ENCODE results near the gene CD48. TPM values are rescaled to one million over a fixed set of nuclear protein-coding genes. Genes with fewer than 3 reads are reported as not detected.
A peak's percentile ranks its signal among the peaks of the same experiment; 100 is the strongest.

CD48 gene
- total and polyA plus RNA-seq, 2 experiments from 2014 or later, result 0.30 TPM; not detected in 1

- Histone ChIP-seq H2AFZ (no peak overlapping the region), H3K36me3 (replicated peaks; ENCODE audit: insufficient read depth, low read depth) (no peaks in the 10 kb centered on the region), H3K9me2 (replicated peaks; ENCODE audit: insufficient read depth) (no peaks in the 10 kb centered on the region), H3K27me3 (no peaks in the 10 kb centered on the region), H3K4me1 (ENCODE audit: insufficient read depth) (peaks cover 10% of the 10 kb centered on the region), H3K4me2 (no peak overlapping the region), H3K79me2 (no peaks in the 10 kb centered on the region), H3K9me3 (ENCODE audit: low read depth) (no peaks in the 10 kb centered on the region), H3K27ac (no peak overlapping the region), H3K4me3 (no peak overlapping the region), H4K20me1 (ENCODE audit: insufficient read depth, poor library complexity, severe bottlenecking) (no peaks in the 10 kb centered on the region)
- no peak for DNase-seq (ENCODE audit: low spot score)
- 97% methylated on average over 4 of the region's 4 CpGs for WGBS (ENCODE audit: low lambda C conversion rate, missing lambda C conversion rate)
- TF ChIP-seq, protein P1, sequence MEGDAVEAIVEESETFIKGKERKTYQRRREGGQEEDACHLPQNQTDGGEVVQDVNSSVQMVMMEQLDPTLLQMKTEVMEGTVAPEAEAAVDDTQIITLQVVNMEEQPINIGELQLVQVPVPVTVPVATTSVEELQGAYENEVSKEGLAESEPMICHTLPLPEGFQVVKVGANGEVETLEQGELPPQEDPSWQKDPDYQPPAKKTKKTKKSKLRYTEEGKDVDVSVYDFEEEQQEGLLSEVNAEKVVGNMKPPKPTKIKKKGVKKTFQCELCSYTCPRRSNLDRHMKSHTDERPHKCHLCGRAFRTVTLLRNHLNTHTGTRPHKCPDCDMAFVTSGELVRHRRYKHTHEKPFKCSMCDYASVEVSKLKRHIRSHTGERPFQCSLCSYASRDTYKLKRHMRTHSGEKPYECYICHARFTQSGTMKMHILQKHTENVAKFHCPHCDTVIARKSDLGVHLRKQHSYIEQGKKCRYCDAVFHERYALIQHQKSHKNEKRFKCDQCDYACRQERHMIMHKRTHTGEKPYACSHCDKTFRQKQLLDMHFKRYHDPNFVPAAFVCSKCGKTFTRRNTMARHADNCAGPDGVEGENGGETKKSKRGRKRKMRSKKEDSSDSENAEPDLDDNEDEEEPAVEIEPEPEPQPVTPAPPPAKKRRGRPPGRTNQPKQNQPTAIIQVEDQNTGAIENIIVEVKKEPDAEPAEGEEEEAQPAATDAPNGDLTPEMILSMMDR (IDR thresholded peaks at IDR 0.05; ENCODE audit: poor library complexity), result no peak
- TF ChIP-seq EZH2 (IDR thresholded peaks at IDR 0.05; ENCODE audit: borderline replicate concordance) (no peak), EZH2phosphoT487 (IDR thresholded peaks at IDR 0.05; ENCODE audit: low read depth, severe bottlenecking, unreplicated experiment) (no peak)
Measured at GRCh38 chr1:160659566-160659965, 52.1 kb downstream of the CD48 start.

GRCh38 chr1:160658814-160659193, 52.8 kb downstream of the CD48 start:
- Histone ChIP-seq H3K4me3 (no peak overlapping the region), H3K27ac (peak overlapping the region; percentile 75), H3K4me2 (peak overlapping the region; percentile 5), H3K27me3 (no peaks in the 10 kb centered on the region), H3K36me3 (replicated peaks; ENCODE audit: insufficient read depth, low read depth) (no peaks in the 10 kb centered on the region), H3K9me3 (ENCODE audit: low read depth) (no peaks in the 10 kb centered on the region), H3K9me2 (replicated peaks; ENCODE audit: insufficient read depth) (no peaks in the 10 kb centered on the region), H4K20me1 (ENCODE audit: insufficient read depth, poor library complexity, severe bottlenecking) (no peaks in the 10 kb centered on the region), H2AFZ (no peak overlapping the region), H3K4me1 (ENCODE audit: insufficient read depth) (peaks cover 10% of the 10 kb centered on the region), H3K79me2 (no peaks in the 10 kb centered on the region)
- 84% methylated on average over 2 of the region's 2 CpGs for WGBS (ENCODE audit: low lambda C conversion rate, missing lambda C conversion rate)
- TF ChIP-seq EZH2phosphoT487 (IDR thresholded peaks at IDR 0.05; ENCODE audit: low read depth, severe bottlenecking, unreplicated experiment) (no peak), EZH2 (IDR thresholded peaks at IDR 0.05; ENCODE audit: borderline replicate concordance) (no peak)
- TF ChIP-seq, protein P1 (IDR thresholded peaks at IDR 0.05; ENCODE audit: poor library complexity), result no peak
- DNase-seq (ENCODE audit: low spot score), result no peak

GRCh38 chr1:160658162-160658813, 53.3 kb downstream of the CD48 start:
- no peaks in the 10 kb centered on the region for H3K9me2 ChIP-seq (replicated peaks; ENCODE audit: insufficient read depth)
- DNase-seq (ENCODE audit: low spot score), result peak; percentile 43
- H3K4me3 ChIP-seq, result no peak overlapping the region
- TF ChIP-seq EZH2 (IDR thresholded peaks at IDR 0.05; ENCODE audit: borderline replicate concordance) (no peak), EZH2phosphoT487 (IDR thresholded peaks at IDR 0.05; ENCODE audit: low read depth, severe bottlenecking, unreplicated experiment) (no peak)
- TF ChIP-seq, protein P1 (IDR thresholded peaks at IDR 0.05; ENCODE audit: poor library complexity), result no peak
- WGBS (ENCODE audit: low lambda C conversion rate, missing lambda C conversion rate), result 46% methylated on average over 8 of the region's 8 CpGs
- no peak overlapping the region for H2AFZ ChIP-seq
- no peaks in the 10 kb centered on the region for H3K27me3 ChIP-seq
- no peaks in the 10 kb centered on the region for H4K20me1 ChIP-seq (ENCODE audit: insufficient read depth, poor library complexity, severe bottlenecking)
- H3K4me1 ChIP-seq (ENCODE audit: insufficient read depth), result peaks cover 14% of the 10 kb centered on the region
- no peaks in the 10 kb centered on the region for H3K9me3 ChIP-seq (ENCODE audit: low read depth)
- no peaks in the 10 kb centered on the region for H3K79me2 ChIP-seq
- peak overlapping the region; percentile 75 for H3K27ac ChIP-seq
- H3K36me3 ChIP-seq (replicated peaks; ENCODE audit: insufficient read depth, low read depth), result no peaks in the 10 kb centered on the region
- peak overlapping the region; percentile 5 for H3K4me2 ChIP-seq
